Osteoblast (primary cell): ENCODE results near the gene WNT6. TPM values are rescaled to one million over a fixed set of nuclear protein-coding genes. Genes with fewer than 3 reads are reported as not detected.
A peak's percentile ranks its signal among the peaks of the same experiment; 100 is the strongest.

ENCODE experiments used
- DNase-seq: peaks from one replicate; pipeline ENCODE4 v3.0.0; 2011; ENCODE audit warnings: low spot score, mixed read lengths; ENCODE audit not compliant: insufficient read length; ENCODE audit errors: missing footprints
- H2AFZ ChIP-seq: 2 replicates; pipeline ENCODE4 v1.6.0; 2011; ENCODE audit warnings: mild to moderate bottlenecking, low read length
- H3K27ac ChIP-seq: 2 replicates; pipeline ENCODE4 v1.5.1; 2011; ENCODE audit warnings: mild to moderate bottlenecking, low read depth, low read length, moderate library complexity
- H3K27me3 ChIP-seq: 2 replicates; pipeline ENCODE4 v1.6.0; 2012; ENCODE audit warnings: mild to moderate bottlenecking, control low read depth, inconsistent platforms, low read length, moderate library complexity; ENCODE audit not compliant: insufficient read depth
- H3K36me3 ChIP-seq: 2 replicates; pipeline ENCODE4 v1.5.1; 2011; ENCODE audit warnings: mild to moderate bottlenecking, low read length, control low read depth, moderate library complexity; ENCODE audit not compliant: insufficient read depth
- H3K4me1 ChIP-seq: 2 replicates; pipeline ENCODE4 v1.5.1; 2011; ENCODE audit warnings: mild to moderate bottlenecking, low read length, control low read depth, moderate library complexity; ENCODE audit not compliant: insufficient read depth
- H3K4me2 ChIP-seq: 2 replicates; pipeline ENCODE4 v1.6.0; 2011; ENCODE audit warnings: mild to moderate bottlenecking, low read length; ENCODE audit not compliant: insufficient read depth
- H3K4me3 ChIP-seq: fragments of 200-600 bp; sonication (generic); 3 replicates; pipeline ENCODE4 v1.5.1; 2012; ENCODE audit warnings: mild to moderate bottlenecking, low read length, inconsistent platforms; ENCODE audit not compliant: insufficient read depth
- H3K79me2 ChIP-seq: 2 replicates; pipeline ENCODE4 v1.6.0; 2012; ENCODE audit warnings: mild to moderate bottlenecking, low read length, control low read depth, inconsistent platforms; ENCODE audit not compliant: insufficient read depth
- H3K9me3 ChIP-seq: 2 replicates; pipeline ENCODE4 v1.5.1; 2011; ENCODE audit warnings: low read depth, low read length, control low read depth
- H4K20me1 ChIP-seq: 2 replicates; pipeline ENCODE4 v1.6.0; 2012; ENCODE audit warnings: mild to moderate bottlenecking, low read length, control low read depth; ENCODE audit not compliant: insufficient read depth
- CTCF ChIP-seq: IDR thresholded peaks from 2 replicates; pipeline ENCODE4 v1.5.1; 2011; ENCODE audit warnings: mild to moderate bottlenecking, low read depth, low read length, moderate library complexity; ENCODE audit errors: extremely low read depth
- total RNA-seq: library from RNA; depleted of rRNA; stranded (reverse); fragments of >200 nt; gene quantifications from 2 replicates; pipeline ENCODE4 v1.2.3, GENCODE V29; 2012

WNT6 gene
- total RNA-seq, 1 donor = not detected

GRCh38 chr2:218898109-218898878 is 38.7 kb downstream of the WNT6 start:
- DNase-seq = peak; percentile 97

GRCh38 chr2:218899147-218899546 is 39.5 kb downstream of the WNT6 start:
- Histone ChIP-seq H3K4me1 (no peaks in the 10 kb centered on the region), H3K27ac (no peak overlapping the region), H3K9me3 (no peaks in the 10 kb centered on the region), H3K36me3 (no peaks in the 10 kb centered on the region), H3K4me2 (no peak overlapping the region), H3K79me2 (no peaks in the 10 kb centered on the region), H3K4me3 (no peak overlapping the region), H3K27me3 (peaks cover 83% of the 10 kb centered on the region), H2AFZ (no peak overlapping the region), H4K20me1 (no peaks in the 10 kb centered on the region)
- no peak for DNase-seq
- no peak for TF ChIP-seq CTCF

More at GRCh38 chr2:218898109-218898878, 38.7 kb downstream of the WNT6 start:
- Histone ChIP-seq H3K4me3 (peak overlapping the region; percentile 7), H3K27me3 (peaks cover 88% of the 10 kb centered on the region), H3K4me1 (peaks cover under 1% of the 10 kb centered on the region), H2AFZ (no peak overlapping the region), H3K27ac (no peak overlapping the region), H3K36me3 (no peaks in the 10 kb centered on the region), H3K4me2 (peak overlapping the region; percentile 53), H3K79me2 (no peaks in the 10 kb centered on the region), H3K9me3 (no peaks in the 10 kb centered on the region), H4K20me1 (no peaks in the 10 kb centered on the region)
- peak; percentile 83 for TF ChIP-seq CTCF

GRCh38 chr2:218902427-218902826 is 42.8 kb downstream of the WNT6 start:
- H3K79me2 ChIP-seq = no peaks in the 10 kb centered on the region
- no peak for DNase-seq
- H3K4me3 ChIP-seq = no peak overlapping the region
- H3K4me2 ChIP-seq = no peak overlapping the region
- H4K20me1 ChIP-seq = no peaks in the 10 kb centered on the region
- H3K9me3 ChIP-seq = no peaks in the 10 kb centered on the region
- no peaks in the 10 kb centered on the region for H3K36me3 ChIP-seq
- no peak for TF ChIP-seq CTCF
- H3K27me3 ChIP-seq = peaks cover 64% of the 10 kb centered on the region
- H3K27ac ChIP-seq = no peak overlapping the region
- H2AFZ ChIP-seq = no peak overlapping the region
- no peaks in the 10 kb centered on the region for H3K4me1 ChIP-seq

DNA sequence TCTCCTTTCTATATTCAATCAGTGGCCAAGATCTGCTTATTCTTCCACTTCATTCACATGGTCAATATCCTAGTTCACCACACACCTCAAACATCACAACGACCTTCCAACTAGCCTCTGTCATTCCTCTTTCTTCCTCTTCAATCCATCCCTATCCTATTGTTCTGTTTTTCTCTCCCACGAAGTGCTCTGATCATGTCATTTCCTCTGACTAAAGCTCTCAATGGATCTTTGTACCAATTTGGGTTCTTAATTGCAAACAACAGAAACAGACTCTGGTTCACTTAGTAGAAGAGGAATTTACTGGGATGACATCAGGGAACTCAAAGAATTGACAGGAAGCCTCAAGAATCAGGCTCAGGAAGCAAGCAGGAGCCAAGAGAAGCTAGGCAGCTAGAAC is 44.6 kb downstream of the WNT6 start:
- TF ChIP-seq CTCF = no peak
- no peaks in the 10 kb centered on the region for H3K36me3 ChIP-seq
- H4K20me1 ChIP-seq = no peaks in the 10 kb centered on the region
- H2AFZ ChIP-seq = no peak overlapping the region
- H3K4me3 ChIP-seq = no peak overlapping the region
- no peak overlapping the region for H3K27ac ChIP-seq
- no peaks in the 10 kb centered on the region for H3K9me3 ChIP-seq
- H3K4me1 ChIP-seq = peaks cover 5% of the 10 kb centered on the region
- peaks cover 46% of the 10 kb centered on the region for H3K27me3 ChIP-seq
- no peak overlapping the region for H3K4me2 ChIP-seq
- no peak for DNase-seq
- no peaks in the 10 kb centered on the region for H3K79me2 ChIP-seq
